GM21515 (cell line): Measurements from ENCODE around the gene PRICKLE4.
"Not testable (repeated sequence)": the region's sequence is repeated elsewhere in the genome, so short reads cannot be mapped to it uniquely, and the experiment has no call there.

Experiments
- ATAC-seq: cut with Tn5 transposase; IDR thresholded peaks from one replicate; pipeline ENCODE4 v1.9.1; 2021; ENCODE audit not compliant: unreplicated experiment

The PRICKLE4 gene

GRCh38 chr6:41744236-41744787, 36.3 kb upstream of the PRICKLE4 start:
- ATAC-seq: no peak

GRCh38 chr6:41746107-41746506, 34.5 kb upstream of the PRICKLE4 start:
- ATAC-seq: no peak

DNA sequence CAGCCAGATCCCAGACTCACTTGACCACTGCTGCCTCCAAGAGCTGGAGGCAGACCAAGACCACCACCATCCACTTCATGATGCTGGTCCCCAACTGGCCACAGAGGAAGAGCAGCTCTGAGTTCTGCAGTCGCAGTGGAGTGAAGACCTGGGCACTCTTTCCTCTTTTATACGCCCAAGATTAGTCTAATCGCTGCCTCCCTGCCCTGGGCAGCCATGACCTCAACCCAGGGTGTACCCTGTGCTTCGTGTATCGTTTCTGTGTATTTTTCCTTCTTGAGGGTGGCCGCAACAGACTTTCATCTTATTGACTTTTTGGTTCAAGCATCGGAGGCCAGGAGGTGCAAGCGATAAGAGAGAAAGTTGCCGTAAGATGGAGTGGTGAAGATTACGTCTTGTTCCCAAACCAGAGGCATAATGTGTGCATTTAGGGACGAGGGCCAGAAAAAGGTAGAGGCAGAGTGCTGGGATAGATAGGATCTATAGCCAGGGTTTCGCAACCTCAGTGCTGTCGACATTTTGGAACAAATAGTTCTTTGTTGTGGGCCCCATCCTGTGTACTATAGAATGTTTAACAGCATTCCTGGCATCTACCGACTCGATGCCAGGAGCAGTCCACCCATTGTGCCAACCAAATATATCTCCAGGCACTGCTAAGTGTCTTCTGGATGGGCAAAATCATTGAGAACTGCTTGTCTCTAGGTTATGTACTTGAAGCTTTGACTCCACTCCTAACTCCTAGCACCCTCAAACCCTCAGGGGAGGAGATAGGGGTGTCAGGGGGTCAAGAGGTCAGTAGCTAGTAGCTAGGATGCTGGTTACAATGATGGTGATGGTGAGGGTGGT, 33.1 kb upstream of the PRICKLE4 start, which contains the start of gene PGC:
PGC (minus strand) TSS at position 142 of the 846 bp plus-strand sequence; CDS start at position 79, 63 bp downstream.
- ATAC-seq: no peak

- no peak for ATAC-seq
Measured at GRCh38 chr6:41748102-41748477, 32.5 kb upstream of the PRICKLE4 start.

DNA sequence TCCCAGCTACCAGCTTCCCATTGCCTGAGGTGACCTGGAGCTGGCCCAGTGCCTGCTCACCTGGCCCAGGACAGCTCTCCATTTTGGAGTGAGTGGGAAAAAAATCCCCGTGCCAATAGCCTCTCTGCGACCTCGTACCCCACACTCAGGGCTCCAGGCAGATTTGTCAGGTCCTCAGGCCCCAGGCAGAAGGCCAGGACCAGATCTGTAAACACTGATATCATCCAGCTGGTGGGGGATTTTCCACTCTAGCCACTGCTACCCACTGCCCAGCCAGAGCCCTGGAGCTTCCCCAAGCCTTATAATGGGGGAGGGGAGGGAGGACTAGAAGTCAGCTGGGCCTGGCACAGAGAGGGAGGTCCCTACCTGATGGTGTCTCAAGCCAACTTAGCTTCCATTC, 32.0 kb upstream of the PRICKLE4 start:
- no peak for ATAC-seq

- no peak for ATAC-seq
Measured at GRCh38 chr6:41750374-41750773, 30.2 kb upstream of the PRICKLE4 start.

- no peak for ATAC-seq
Measured at GRCh38 chr6:41755895-41756294, 24.7 kb upstream of the PRICKLE4 start.

GRCh38 chr6:41756354-41756753, 24.2 kb upstream of the PRICKLE4 start:
- ATAC-seq: no peak

DNA sequence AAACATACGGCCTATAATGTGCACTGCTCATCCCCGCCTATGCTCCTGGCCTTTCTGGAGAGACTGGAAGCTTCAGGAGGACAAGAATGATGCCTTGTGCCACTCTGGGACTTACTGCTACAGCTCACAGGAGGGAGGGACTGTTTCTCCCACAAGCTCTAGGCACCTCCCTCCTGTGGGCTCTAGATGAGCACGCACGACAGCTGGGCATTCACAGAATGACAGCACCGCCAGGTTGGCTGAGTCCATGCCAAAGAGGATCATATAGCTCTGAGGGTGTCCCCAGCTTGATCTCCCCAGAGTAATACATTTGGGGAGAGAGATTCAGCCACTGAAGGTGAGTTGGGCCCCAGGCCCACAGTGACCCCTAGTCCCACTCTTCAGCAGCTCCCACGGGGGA, 23.3 kb upstream of the PRICKLE4 start:
- no peak for ATAC-seq

DNA sequence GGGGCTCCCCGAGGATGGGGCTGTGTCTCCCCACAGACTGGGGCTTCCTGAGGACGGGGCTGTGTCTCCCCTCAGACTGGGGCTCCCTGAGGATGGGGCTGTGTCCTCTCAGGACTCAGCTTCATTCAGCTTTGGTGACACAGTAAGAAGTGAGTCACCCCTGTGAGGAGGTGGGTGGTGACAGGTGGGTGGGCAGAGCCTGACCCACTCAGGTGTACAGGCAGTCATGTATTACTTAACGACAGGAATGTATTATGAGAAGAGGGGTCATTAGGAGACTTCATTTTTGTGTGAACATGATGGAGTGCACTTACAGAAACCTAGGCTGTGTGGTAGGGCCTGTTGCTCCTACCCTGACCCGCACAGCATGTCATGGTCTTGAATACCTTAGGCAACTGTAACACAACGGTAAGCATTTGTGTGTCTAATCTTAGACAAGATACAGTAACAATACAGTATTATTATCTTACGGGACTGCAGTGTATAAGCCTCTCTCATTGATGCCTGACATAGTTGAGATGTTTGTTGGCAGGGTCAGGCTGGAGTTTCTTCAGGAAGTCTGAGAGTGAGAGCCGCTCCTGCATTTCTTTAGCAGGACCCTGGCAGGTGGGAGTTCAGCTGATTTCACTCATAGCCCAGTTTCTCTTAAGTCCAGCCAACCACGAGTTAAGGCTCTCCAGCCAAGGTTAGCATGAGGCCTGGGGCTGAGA, 22.5 kb upstream of the PRICKLE4 start:
- ATAC-seq: no peak

DNA sequence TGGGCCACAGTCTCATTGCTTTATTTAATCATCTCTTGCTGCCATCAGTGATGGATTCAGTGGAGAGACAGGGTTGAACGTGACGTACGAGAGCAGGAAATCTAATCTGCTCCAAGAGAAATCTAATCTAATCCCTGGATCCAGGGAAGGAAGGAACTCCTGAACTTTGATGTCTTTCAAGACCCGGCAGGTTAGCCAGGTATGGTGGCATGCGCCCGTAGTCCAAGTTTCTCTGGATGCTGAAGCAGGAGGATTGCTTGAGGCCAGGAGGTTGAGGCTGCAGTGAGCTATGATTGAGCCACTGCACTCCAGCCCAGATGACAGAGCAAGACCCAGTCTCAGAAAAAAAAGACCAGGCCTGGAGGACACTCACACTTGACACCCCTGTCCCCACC, 21.9 kb upstream of the PRICKLE4 start:
- ATAC-seq: no peak

GRCh38 chr6:41759106-41759904, 21.3 kb upstream of the PRICKLE4 start:
- no peak for ATAC-seq

DNA sequence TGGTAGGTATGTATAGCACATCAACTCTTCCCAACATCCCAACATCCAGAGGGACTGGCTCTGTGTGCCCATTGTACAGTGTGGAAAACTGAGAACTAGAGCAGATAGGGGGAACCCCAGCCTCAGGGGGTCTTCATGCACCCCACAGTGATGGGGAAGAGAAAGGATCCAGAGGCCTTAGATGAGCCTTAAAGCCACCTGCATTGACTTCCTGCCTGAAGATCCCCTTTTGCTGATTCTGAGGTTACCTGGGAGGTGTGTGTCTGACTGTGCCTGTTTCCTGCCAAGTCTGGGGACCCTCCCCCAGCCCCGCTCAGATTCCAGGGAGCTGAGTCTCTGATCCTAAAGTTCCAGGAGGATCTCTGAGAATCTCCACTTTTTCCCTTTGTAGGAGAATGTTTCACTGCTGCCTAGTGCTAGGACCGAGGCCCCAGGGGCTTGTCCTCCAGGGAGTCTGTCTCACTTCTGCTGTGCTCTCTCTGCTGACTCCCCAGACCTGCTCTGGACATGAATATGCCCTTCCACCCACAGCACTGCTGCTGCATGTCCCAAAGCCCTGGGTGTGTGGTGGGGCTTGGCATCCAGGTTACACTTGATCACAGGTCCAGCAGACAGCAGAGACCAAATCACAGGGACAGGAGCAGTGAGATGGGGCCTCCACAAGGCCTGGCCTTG, 20.5 kb upstream of the PRICKLE4 start:
- ATAC-seq: no peak

DNA sequence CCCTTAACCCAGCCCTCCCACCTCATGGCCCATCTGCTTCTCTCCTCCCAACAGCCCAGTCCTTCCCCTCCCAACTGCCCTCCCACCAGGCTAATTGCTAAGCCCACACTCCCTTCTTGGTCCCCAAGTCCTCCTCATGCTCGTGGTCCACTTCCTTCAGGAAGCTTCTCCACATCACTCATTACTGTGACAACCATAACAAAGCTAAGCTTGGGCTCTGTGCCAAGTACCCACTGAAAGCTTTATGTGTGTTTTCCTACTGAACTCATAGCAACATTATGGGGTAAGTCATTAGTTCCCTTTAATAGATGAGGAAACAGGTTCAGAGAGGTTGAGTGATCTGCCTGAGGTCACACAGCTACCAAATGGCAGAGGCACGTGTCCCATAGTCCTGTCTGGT, 17.1 kb upstream of the PRICKLE4 start:
- ATAC-seq: no peak

DNA sequence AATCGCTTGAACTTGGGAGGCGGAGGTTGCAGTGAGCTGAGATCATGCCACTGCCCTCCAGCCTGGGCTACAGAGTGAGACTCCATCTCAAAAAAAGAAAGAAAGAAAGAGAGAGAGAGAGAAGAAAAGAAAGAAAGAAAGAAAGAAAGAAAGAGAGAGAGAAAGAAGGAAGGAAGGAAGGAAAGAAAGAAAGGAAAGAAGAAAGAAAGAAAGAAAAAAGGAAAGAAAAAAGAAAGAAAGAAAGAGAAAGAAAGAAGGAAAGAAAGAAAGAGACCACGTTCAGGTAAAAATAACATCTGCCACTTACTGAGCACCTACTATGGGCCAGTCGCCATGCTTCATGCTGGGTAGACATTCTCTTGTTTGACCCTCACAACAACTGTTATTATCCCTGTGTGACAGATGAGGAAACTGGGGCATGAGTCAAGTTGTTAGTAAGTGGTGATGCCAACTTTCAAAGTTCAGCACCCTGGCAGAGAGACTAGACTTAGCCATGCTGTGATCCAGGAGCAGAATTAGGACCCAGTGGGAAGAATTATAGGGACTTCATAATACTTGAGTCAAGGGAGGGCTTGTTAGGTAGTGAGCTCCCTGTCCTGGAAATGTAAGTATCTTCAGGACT, 14.4 kb upstream of the PRICKLE4 start:
- not testable (repeated sequence) for ATAC-seq

- no peak for ATAC-seq
Measured at GRCh38 chr6:41767112-41767833, 13.3 kb upstream of the PRICKLE4 start.

DNA sequence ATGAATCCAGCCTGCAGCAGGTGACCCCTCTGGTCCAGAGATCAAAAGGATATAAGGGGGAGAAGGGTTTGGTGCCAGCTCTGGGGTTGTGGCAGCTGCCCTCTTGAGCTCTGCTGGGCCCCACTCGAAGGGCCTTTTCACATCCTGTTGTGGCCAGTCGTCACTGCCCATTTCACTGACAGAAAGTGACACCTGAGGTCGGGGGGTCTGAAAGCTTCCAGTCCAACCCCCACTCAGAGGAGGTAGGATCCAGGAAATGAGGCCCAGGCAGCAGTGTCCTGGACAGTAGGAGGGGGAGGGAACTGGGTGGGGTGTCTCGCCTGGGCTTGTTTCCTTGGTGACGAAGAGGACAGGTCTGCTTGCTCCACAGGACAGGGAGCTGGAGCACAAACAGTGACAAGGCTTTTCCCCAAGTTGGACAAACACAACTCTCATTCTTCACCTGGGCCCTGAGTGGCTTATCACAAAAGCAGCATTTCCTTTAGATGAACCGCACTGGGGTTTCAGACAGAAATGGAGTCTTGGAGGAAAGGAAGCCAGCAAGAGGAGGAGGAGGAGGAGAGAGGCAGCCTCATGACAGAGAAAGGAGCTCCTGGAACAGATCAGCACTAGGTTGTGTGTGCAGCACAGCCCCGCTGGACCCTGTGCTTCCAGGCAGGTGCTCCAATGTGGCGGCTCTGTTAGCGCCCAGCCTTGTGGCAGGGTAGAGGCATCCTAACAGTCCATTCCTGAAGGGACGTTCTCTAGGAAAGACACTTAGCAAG, 11.9 kb upstream of the PRICKLE4 start:
- no peak for ATAC-seq

DNA sequence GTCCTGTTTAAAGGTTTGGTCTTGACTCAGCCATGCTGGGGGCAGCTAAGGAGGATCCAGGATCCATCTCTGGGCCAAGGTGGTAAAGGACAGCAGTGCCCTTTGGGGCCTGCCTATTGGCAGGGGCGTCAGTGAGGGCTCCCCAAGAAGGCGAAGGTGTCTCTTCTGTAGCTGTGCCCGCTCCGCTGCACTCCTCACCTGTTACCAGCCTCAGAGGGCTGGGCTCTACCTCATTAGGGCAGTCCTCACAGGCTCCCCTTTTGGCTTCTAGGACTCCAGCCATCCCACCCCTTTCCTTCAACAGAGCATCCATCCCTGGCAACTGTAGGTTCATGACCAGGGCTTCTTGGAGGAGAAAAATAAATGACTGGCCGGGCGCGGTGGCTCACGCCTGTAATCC, 11.2 kb upstream of the PRICKLE4 start:
- no peak for ATAC-seq
